Panc1 (cell line): ENCODE measurements around the gene UMOD.

ENCODE experiments used
- CTCF ChIP-seq: fragments of 450-650 bp; IDR thresholded peaks from 2 replicates; pipeline ENCODE4 v1.5.1; 2017; ENCODE audit warnings: mild to moderate bottlenecking
- REST ChIP-seq, 2 experiments: IDR thresholded peaks; 2 replicates each; pipeline ENCODE4 v1.6.1; 2011 to 2012; ENCODE audit warnings: low read depth in 2 of 2, control low read depth in 1 of 2, low read length in 1 of 2, mild to moderate bottlenecking in 1 of 2, moderate library complexity in 1 of 2; ENCODE audit not compliant: insufficient read depth in 1 of 2
- SIN3A ChIP-seq: IDR thresholded peaks from 2 replicates; pipeline ENCODE4 v1.6.1; 2012; ENCODE audit warnings: low read depth, mild to moderate bottlenecking, low read length, moderate library complexity, borderline replicate concordance; ENCODE audit not compliant: insufficient read depth
- TCF7L2 ChIP-seq: IDR thresholded peaks from 2 replicates; pipeline ENCODE4 v1.6.1; 2011; ENCODE audit warnings: mild to moderate bottlenecking, low read depth, low read length, inconsistent platforms

- TF ChIP-seq CTCF = no peak
- no peak for TF ChIP-seq SIN3A
- TF ChIP-seq TCF7L2 = no peak
- TF ChIP-seq REST (IDR thresholded peaks at IDR 0.05; ENCODE audit: insufficient read depth in 1 of 2, low read depth in 2 of 2, low read length in 1 of 2) = no peak
Observed at GRCh38 chr16:20289571-20289970, 62.9 kb downstream of the UMOD start.
